ENCODE data around the gene POU2AF3.

POU2AF3 gene

DNA sequence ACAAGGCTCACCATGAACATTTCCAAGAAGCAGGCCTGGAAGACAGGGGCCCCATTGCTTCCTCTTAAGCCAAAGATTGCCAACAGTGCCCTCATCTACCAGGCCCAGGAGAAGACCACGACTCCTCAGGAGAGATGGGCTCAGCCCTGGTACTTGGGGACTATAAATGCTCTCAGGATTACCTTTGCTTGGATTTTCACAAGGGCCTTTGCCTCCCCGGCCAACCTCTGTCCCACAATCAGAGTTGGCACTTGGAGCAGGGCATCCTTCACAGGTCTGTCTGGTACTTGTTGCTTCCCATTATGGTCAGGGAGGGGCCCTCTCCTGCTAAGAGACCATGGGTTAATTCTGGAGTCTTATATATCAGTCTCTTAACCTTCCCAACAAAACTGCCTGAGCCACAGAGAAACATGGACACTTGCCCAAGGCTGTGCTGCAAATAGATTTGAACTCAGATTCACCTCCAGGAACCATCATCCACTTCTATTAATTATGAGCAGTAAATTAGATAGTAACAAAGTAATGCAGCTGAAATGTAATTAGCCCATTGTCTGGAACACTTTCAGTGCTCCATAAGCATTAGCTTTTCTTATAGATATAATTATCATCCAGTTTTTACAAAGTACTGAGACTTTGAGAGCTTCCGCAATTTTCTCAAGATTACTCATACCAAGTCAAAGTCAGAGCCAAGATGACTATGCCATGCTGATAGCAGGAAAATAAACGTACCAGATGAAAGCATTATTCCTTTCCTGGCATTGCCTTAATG is 33.5 kb downstream of the POU2AF3 start:
- H3K4me3 ChIP-seq (replicated peaks in 1 of 2; ENCODE audit: low read depth in 2 of 2, low read length in 2 of 2) = no peak overlapping the region
- TF ChIP-seq, protein P1, sequence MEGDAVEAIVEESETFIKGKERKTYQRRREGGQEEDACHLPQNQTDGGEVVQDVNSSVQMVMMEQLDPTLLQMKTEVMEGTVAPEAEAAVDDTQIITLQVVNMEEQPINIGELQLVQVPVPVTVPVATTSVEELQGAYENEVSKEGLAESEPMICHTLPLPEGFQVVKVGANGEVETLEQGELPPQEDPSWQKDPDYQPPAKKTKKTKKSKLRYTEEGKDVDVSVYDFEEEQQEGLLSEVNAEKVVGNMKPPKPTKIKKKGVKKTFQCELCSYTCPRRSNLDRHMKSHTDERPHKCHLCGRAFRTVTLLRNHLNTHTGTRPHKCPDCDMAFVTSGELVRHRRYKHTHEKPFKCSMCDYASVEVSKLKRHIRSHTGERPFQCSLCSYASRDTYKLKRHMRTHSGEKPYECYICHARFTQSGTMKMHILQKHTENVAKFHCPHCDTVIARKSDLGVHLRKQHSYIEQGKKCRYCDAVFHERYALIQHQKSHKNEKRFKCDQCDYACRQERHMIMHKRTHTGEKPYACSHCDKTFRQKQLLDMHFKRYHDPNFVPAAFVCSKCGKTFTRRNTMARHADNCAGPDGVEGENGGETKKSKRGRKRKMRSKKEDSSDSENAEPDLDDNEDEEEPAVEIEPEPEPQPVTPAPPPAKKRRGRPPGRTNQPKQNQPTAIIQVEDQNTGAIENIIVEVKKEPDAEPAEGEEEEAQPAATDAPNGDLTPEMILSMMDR (IDR thresholded peaks at IDR 0.05; ENCODE audit: low read depth, low read length) = no peak
- peak; percentile 51 to 62 for DNase-seq (ENCODE audit: low read depth in 2 of 2)

DNA sequence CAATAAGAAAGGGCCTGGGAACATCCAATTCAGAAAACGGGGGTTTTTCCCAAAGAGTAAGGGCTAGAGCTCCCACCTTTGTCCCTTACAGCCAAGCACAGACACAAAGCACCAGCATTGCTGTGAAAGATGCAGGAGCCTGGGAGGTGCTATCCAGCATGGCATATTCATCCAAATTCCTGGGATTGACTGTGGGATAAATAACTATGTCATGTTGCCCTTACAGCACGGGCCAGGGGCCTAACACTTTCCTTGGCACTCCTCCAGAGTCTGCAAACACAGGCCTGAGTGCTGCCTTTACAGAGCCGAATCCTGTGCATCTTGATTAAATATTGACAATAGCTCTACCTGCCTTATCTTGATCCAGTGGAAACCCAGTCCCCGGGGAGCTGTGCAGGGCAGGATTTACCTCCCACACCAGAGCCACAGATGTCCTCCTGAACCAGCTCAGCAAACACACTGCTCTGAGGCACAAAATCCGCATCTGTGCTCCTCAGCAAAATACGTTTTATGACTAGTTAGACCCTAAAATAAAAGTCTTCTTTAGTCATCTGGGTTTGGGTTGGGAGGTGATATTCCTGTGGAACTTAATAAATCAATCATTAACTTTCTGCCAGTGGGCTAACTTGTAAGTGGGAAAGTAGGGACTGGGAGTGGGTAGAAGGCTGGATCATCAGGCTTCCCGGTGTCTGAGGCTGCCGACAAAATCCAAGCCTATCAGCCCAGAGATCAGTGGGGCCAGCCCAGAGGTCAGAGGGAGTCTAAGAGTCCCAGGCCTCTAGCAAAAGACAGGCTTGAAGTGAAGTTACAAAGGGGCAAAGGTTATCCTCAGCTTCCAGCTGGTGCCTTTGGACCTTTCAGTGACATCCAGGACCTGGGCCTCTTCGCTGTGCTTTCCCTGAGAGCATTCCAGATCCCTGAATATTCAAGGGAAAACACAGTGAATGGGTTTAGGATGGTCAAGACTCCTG is 36.5 kb downstream of the POU2AF3 start:
- TF ChIP-seq, protein P1 (IDR thresholded peaks at IDR 0.05; ENCODE audit: low read depth, low read length) = no peak
- H3K4me3 ChIP-seq (replicated peaks in 1 of 2; ENCODE audit: low read depth in 2 of 2, low read length in 2 of 2) = no peak overlapping the region
- DNase-seq (ENCODE audit: low read depth in 2 of 2) = no peak

DNA sequence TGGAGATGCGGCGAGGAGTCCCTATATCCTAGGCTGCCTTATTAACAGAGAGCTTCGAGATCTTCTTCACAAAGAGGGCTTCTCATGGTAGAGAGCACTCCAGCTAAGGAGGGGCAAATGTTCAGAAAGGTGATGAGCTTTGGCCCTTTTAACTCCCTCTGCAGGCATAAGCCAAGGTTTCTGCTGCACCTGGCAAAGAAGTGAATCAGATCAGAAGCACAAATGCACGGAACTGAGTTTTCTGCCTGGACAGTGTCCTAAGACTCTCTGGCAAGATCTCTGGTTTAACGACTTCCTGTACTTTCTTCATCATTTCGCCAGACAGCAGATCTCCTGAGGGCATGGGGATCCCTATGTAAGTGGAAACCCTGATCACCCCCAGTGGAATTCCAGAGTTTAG is 37.2 kb downstream of the POU2AF3 start:
- H3K4me3 ChIP-seq (replicated peaks in 1 of 2; ENCODE audit: low read depth in 2 of 2, low read length in 2 of 2) = no peak overlapping the region
- no peak for DNase-seq (ENCODE audit: low read depth in 2 of 2)
- TF ChIP-seq, protein P1 (IDR thresholded peaks at IDR 0.05; ENCODE audit: low read depth, low read length) = no peak

DNA sequence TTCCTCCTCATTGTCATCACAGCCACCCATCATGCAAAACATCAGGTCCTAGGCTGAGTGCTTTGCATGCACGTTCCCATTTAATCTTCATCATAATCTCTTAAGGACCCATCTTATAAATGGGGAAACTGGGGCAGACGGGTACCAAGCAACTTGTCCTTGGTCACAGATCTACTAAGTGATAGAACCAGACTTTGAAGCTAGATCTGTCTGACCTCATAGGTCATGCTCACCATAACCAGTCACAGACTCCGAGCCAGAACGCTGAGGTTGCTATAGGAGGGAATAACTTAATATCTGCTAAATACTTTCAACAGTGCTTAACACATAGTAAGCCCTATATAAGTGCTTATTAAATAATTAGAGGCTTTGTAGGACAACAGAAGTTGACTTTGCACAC is 37.7 kb downstream of the POU2AF3 start:
- H3K4me3 ChIP-seq (replicated peaks in 1 of 2; ENCODE audit: low read depth in 2 of 2, low read length in 2 of 2) = no peak overlapping the region
- no peak for DNase-seq (ENCODE audit: low read depth in 2 of 2)
- TF ChIP-seq, protein P1 (IDR thresholded peaks at IDR 0.05; ENCODE audit: low read depth, low read length) = no peak

DNA sequence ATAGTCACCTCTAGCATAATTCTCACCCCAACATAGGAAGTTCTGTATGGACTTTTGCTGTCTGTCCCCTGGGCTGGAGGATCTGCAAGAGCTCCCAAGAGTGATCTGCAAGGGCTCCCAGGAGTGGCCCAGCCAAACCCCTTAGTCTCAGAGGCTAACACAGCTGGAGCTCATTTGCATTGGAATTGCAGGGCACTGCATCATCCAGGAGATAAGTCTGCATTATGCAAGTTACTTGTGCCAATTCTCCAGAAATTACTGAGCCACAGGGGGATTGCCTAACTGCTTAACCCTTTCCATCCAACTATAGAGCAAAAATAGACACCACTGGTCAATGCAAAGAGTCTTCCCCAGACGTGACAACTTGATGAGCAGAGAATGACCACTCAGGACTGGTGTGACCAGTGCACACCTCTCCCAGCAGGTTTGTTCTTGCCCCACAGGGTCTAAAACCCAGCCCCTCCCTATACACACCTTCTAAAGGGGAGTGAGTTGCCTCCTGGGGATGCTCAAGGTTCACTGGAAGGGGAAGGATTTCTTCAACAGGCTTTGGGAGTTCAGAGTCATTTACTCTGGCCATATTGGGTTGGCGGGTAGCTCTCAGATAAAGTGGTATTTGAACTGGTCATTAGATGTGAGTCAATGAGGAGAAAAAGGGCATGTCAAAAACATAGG is 38.4 kb downstream of the POU2AF3 start:
- peak; percentile 65 to 89 for DNase-seq (ENCODE audit: low read depth in 2 of 2)

More for the DNA sequence above, 38.4 kb downstream of the POU2AF3 start:
- H3K4me3 ChIP-seq (replicated peaks in 1 of 2; ENCODE audit: low read depth in 2 of 2, low read length in 2 of 2) = no peak overlapping the region
- TF ChIP-seq, protein P1 (IDR thresholded peaks at IDR 0.05; ENCODE audit: low read depth, low read length) = no peak

All from cardiac fibroblast (primary cell).